Measurements from ENCODE around the gene CSMD2. TPM values are rescaled to one million over a fixed set of nuclear protein-coding genes. Genes with fewer than 3 reads are reported as not detected.

Gene CSMD2
- polyA plus RNA-seq, 1 donor, result 0.36 TPM

DNA sequence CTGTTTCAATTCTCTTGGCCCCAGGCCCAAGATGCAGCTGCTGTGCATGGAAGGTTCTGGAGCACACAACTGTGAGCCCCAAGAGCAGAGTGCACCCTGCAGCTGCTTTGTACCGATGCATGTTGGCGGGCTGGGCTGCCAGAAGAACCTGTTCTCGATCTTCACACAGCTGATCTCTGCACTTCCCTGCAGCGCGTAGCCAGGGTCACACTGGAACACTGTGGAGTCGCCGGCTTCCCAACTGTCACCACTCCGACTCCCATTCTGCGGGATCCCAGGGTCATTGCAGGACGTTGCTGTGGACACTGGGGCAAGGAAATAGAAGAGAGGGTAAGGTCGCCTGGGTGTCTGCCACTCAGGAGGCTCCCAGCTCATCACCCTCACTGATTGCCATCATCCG, 507.2 kb downstream of the CSMD2 start:
- no peaks in the 10 kb centered on the region for H3K36me3 ChIP-seq (ENCODE audit: control insufficient read depth, insufficient read depth, low read length)
- no peaks in the 10 kb centered on the region for H3K4me1 ChIP-seq (ENCODE audit: control insufficient read depth, insufficient read depth, low read length)
- no peaks in the 10 kb centered on the region for H3K9me3 ChIP-seq (ENCODE audit: control insufficient read depth, low read depth, low read length)
- no CpG with 5 or more reads among the region's 12 CpGs for WGBS (ENCODE audit: insufficient coverage, low lambda C conversion rate)
- DNase-seq, result no peak
- no peaks in the 10 kb centered on the region for H3K27me3 ChIP-seq (ENCODE audit: control insufficient read depth, insufficient read depth, low read length)
- H3K27ac ChIP-seq (ENCODE audit: low read length), result no peak overlapping the region
- H3K4me3 ChIP-seq (ENCODE audit: low read length), result no peak overlapping the region

DNA sequence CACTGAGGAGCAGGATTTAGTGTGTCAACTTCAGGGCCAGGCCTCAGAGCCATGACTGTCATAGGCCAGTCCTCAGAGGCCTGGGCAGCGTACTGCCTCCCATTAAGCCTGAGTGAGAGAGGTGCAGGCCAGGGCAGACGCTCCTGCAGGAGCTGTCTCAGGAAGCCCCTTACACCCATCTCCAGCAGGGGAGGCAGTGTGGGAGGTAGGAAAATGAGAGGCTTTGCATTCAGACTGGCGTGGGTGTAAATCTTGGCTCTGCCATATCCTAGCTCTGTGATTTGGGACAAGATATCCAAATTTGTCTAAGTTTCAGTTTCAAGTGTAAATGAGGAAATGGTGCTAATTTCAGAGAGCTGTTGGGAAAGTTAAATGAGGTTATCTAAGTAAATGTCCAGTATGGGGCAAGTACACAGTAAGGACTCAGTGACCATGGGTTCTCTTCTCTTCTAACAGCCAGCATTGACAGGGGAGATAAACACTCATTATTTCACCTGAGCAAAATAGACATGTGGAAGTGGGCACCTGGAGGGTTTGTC, 508.5 kb downstream of the CSMD2 start:
- WGBS (ENCODE audit: insufficient coverage, low lambda C conversion rate), result no CpG with 5 or more reads among the region's 3 CpGs
- no peak for DNase-seq
- H3K27me3 ChIP-seq (ENCODE audit: control insufficient read depth, insufficient read depth, low read length), result no peaks in the 10 kb centered on the region
- no peak overlapping the region for H3K27ac ChIP-seq (ENCODE audit: low read length)
- H3K36me3 ChIP-seq (ENCODE audit: control insufficient read depth, insufficient read depth, low read length), result no peaks in the 10 kb centered on the region
- H3K9me3 ChIP-seq (ENCODE audit: control insufficient read depth, low read depth, low read length), result no peaks in the 10 kb centered on the region
- no peaks in the 10 kb centered on the region for H3K4me1 ChIP-seq (ENCODE audit: control insufficient read depth, insufficient read depth, low read length)
- H3K4me3 ChIP-seq (ENCODE audit: low read length), result no peak overlapping the region

DNA sequence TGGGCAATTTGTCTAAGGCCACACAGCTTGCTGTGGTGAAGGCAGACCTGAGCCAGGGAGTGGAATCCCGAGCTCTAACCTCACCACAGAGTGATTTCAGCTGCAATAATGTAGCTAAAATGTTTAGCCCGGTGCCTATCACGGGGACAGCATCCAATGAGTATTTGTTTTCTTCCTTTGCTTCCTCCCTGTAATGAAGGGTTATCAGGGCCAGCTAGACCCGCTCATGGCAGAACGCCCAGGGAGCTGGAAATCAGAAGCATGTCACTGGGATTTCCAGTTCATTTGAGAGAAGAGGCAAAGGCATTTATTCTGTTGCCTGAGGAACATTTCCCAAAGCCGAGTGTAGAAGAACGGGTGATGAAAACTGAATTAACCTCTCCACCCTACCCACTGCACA, 509.5 kb downstream of the CSMD2 start:
- no CpG with 5 or more reads among the region's 7 CpGs for WGBS (ENCODE audit: insufficient coverage, low lambda C conversion rate)
- DNase-seq, result no peak
- no peaks in the 10 kb centered on the region for H3K9me3 ChIP-seq (ENCODE audit: control insufficient read depth, low read depth, low read length)
- H3K4me3 ChIP-seq (ENCODE audit: low read length), result no peak overlapping the region
- H3K36me3 ChIP-seq (ENCODE audit: control insufficient read depth, insufficient read depth, low read length), result no peaks in the 10 kb centered on the region
- no peaks in the 10 kb centered on the region for H3K4me1 ChIP-seq (ENCODE audit: control insufficient read depth, insufficient read depth, low read length)
- no peaks in the 10 kb centered on the region for H3K27me3 ChIP-seq (ENCODE audit: control insufficient read depth, insufficient read depth, low read length)
- no peak overlapping the region for H3K27ac ChIP-seq (ENCODE audit: low read length)

DNA sequence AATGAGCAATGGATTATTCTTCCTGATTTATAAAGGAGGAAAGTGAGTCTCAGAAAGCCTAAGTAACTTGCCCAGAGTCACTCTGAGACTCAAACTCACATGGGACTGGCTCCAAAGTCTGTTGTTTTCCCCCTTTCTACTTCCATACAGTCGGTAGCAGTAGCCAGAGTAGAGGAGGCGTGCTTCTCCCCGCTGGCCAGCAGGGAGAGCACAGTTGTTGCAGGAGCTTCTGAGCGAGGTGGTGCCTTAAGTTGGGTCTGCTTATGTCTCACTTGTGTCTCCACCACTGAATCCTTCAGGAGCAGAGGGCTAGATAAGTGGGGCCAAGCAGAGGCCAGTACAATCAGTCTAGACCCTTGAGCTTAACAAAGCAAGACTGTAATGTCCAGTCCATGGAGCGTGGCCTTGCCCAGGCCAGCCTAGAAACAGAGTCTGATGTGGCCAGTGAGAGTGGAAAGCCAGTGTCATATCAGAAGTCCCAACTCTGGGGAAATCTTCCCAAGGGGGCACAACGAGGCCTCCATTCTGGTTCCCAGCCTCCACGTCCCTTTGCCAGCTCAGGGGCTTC, 510.7 kb downstream of the CSMD2 start:
- Histone ChIP-seq H3K36me3 (ENCODE audit: control insufficient read depth, insufficient read depth, low read length) (no peaks in the 10 kb centered on the region), H3K4me1 (ENCODE audit: control insufficient read depth, insufficient read depth, low read length) (no peaks in the 10 kb centered on the region), H3K27ac (ENCODE audit: low read length) (no peak overlapping the region), H3K4me3 (ENCODE audit: low read length) (no peak overlapping the region), H3K9me3 (ENCODE audit: control insufficient read depth, low read depth, low read length) (no peaks in the 10 kb centered on the region), H3K27me3 (ENCODE audit: control insufficient read depth, insufficient read depth, low read length) (no peaks in the 10 kb centered on the region)
- no CpG with 5 or more reads among the region's 7 CpGs for WGBS (ENCODE audit: insufficient coverage, low lambda C conversion rate)
- no peak for DNase-seq

DNA sequence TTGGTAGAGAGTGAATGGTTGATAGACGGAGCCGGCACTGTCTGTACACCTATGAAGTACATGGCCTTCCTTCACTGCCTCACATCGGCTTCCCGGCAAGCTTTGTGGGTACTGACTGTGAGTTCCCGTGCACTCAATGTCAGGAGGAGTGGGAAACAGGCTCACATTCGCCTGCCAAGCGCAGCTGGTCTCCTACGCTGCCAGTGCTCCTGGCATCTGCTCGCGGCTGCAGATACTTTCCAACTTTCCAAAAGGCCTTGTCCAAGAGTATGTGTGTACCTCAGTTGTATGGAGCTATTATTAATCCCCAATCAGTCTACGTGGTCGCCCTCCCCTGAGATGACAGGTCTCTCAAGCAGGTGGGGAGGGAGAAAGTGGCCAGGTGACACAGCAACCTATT, 511.8 kb downstream of the CSMD2 start:
- H3K27ac ChIP-seq (ENCODE audit: low read length), result no peak overlapping the region
- H3K36me3 ChIP-seq (ENCODE audit: control insufficient read depth, insufficient read depth, low read length), result no peaks in the 10 kb centered on the region
- WGBS (ENCODE audit: insufficient coverage, low lambda C conversion rate), result no CpG with 5 or more reads among the region's 12 CpGs
- no peaks in the 10 kb centered on the region for H3K27me3 ChIP-seq (ENCODE audit: control insufficient read depth, insufficient read depth, low read length)
- no peaks in the 10 kb centered on the region for H3K9me3 ChIP-seq (ENCODE audit: control insufficient read depth, low read depth, low read length)
- no peak overlapping the region for H3K4me3 ChIP-seq (ENCODE audit: low read length)
- no peak for DNase-seq
- no peaks in the 10 kb centered on the region for H3K4me1 ChIP-seq (ENCODE audit: control insufficient read depth, insufficient read depth, low read length)

DNA sequence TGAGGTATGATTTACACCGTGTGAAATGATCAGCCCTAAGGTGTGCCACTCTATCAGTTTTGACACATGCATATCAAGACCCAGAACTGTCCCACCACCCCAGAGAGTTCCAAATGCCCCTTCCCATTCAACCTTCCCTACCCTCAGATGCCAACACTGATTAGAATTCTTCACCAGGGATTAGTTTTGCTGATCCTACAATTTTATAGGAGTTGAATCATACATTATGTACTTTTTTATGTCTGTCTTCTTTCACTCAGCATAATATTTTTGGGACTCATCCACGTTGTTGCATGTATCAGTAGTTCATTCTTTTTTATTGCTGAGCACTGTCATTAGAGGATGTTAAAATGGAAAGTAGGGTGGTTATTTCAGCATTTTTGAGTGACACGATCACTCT, 514.3 kb downstream of the CSMD2 start:
- no peaks in the 10 kb centered on the region for H3K4me1 ChIP-seq (ENCODE audit: control insufficient read depth, insufficient read depth, low read length)
- 100% methylated on average over 1 of the region's 3 CpGs for WGBS (ENCODE audit: insufficient coverage, low lambda C conversion rate)
- H3K27ac ChIP-seq (ENCODE audit: low read length), result no peak overlapping the region
- DNase-seq, result no peak
- no peaks in the 10 kb centered on the region for H3K9me3 ChIP-seq (ENCODE audit: control insufficient read depth, low read depth, low read length)
- no peaks in the 10 kb centered on the region for H3K27me3 ChIP-seq (ENCODE audit: control insufficient read depth, insufficient read depth, low read length)
- H3K36me3 ChIP-seq (ENCODE audit: control insufficient read depth, insufficient read depth, low read length), result no peaks in the 10 kb centered on the region
- no peak overlapping the region for H3K4me3 ChIP-seq (ENCODE audit: low read length)

DNA sequence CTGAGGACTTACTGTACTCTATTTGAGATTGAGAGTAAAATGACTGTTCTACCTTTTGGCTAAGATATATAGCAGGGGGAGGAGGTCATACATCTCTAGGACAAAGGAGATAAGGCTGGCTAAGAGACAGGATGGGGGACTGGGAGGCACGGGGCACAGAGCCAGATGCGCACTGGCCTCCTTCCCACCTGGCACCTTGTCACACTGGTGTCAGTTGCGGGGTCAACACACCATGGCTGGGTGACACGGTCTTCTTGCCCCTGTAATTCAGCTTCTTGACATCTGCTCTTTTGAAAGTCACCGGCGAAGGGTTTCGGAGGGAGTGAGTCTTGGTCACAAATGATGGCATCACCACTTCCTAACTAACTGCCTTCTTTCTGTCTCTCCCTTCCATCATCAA, 515.3 kb downstream of the CSMD2 start:
- no peak overlapping the region for H3K27ac ChIP-seq (ENCODE audit: low read length)
- no CpG with 5 or more reads among the region's 7 CpGs for WGBS (ENCODE audit: insufficient coverage, low lambda C conversion rate)
- no peaks in the 10 kb centered on the region for H3K27me3 ChIP-seq (ENCODE audit: control insufficient read depth, insufficient read depth, low read length)
- H3K9me3 ChIP-seq (ENCODE audit: control insufficient read depth, low read depth, low read length), result no peaks in the 10 kb centered on the region
- no peak for DNase-seq
- H3K4me3 ChIP-seq (ENCODE audit: low read length), result no peak overlapping the region
- H3K4me1 ChIP-seq (ENCODE audit: control insufficient read depth, insufficient read depth, low read length), result no peaks in the 10 kb centered on the region
- H3K36me3 ChIP-seq (ENCODE audit: control insufficient read depth, insufficient read depth, low read length), result no peaks in the 10 kb centered on the region

DNA sequence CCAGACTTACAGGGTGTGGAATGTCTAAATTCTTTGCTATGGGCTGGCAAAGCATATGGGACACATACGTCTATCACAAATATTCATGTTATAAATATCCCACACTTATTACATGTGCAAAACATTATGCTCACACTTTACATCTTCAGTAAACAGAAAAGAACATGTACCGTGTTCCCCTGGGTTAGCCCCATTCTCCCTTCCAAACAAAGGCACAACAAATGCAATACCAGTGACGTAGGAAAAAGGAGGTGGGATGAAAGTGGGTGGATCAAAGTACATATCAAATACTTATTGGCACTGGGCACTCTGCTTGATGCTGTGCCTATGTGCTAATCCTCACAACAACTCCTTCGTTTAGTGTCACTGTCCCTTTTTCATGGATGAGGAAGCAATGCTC, 521.8 kb downstream of the CSMD2 start:
- no peaks in the 10 kb centered on the region for H3K36me3 ChIP-seq (ENCODE audit: control insufficient read depth, insufficient read depth, low read length)
- no CpG with 5 or more reads among the region's 4 CpGs for WGBS (ENCODE audit: insufficient coverage, low lambda C conversion rate)
- DNase-seq, result no peak
- no peak overlapping the region for H3K4me3 ChIP-seq (ENCODE audit: low read length)
- no peak overlapping the region for H3K27ac ChIP-seq (ENCODE audit: low read length)
- H3K9me3 ChIP-seq (ENCODE audit: control insufficient read depth, low read depth, low read length), result no peaks in the 10 kb centered on the region
- peaks cover 3% of the 10 kb centered on the region for H3K27me3 ChIP-seq (ENCODE audit: control insufficient read depth, insufficient read depth, low read length)
- H3K4me1 ChIP-seq (ENCODE audit: control insufficient read depth, insufficient read depth, low read length), result no peaks in the 10 kb centered on the region

DNA sequence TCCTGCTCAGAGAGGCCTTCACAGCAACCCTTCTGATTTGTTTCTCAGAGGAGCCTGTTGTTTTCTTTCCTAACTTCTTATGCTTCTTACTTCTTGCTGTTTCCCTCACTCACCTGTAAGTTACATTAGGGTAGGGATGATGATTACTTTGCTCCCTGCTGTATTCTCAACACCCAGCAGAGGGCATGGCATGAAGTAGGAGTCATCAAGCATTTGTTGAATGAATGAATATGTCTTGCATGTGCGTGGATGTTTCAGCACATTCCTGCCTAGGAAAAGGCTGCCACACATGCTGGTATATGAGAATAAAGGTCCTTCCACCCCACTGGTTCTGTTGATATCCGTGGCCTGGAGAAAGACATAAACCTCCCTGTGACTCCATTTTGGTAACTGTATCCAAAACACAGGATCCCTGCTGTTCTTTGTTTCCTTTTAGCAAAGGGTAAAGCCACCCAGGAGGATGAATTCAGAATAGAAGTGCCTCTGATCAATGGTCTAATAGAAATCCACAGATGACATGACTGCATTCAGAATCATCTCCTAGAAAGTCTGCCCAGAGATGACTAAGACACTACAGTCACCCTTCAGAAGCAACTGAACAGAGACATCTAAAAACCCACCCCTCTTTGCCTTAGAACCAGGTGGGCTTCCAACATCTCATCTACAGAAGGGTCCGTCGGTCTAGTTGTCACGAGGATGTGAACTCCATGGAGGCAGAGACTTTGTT, 523.8 kb downstream of the CSMD2 start:
- Histone ChIP-seq H3K36me3 (ENCODE audit: control insufficient read depth, insufficient read depth, low read length) (no peaks in the 10 kb centered on the region), H3K4me1 (ENCODE audit: control insufficient read depth, insufficient read depth, low read length) (no peaks in the 10 kb centered on the region), H3K27me3 (ENCODE audit: control insufficient read depth, insufficient read depth, low read length) (peaks cover 3% of the 10 kb centered on the region), H3K4me3 (ENCODE audit: low read length) (no peak overlapping the region), H3K27ac (ENCODE audit: low read length) (no peak overlapping the region), H3K9me3 (ENCODE audit: control insufficient read depth, low read depth, low read length) (no peaks in the 10 kb centered on the region)
- DNase-seq, result no peak
- WGBS (ENCODE audit: insufficient coverage, low lambda C conversion rate), result no CpG with 5 or more reads among the region's 5 CpGs

DNA sequence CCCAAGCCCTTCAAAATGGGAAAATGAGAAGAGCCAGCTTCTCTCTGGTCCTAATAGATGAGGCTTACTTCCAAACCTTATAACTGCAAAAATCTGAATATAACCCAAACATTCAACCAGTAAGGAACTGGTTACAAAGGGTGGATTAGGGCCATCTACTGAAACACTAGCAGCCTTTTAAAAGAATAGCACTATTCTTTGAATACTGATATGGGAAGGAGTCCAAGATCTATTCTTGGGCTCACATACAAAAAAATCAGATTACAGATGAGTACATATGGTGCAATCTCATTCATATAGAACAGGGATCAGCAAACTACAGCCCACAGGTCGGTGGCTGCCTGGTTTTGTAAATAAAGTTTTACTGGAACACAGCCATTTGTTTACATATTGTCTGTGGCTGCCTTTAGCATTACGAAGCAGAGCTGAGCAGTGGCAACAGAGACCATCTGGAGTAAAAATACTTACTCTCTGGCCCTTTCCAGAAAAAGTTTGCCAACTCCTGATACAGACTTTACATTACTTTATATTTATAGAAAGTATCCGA, 524.8 kb downstream of the CSMD2 start:
- Histone ChIP-seq H3K9me3 (ENCODE audit: control insufficient read depth, low read depth, low read length) (no peaks in the 10 kb centered on the region), H3K4me1 (ENCODE audit: control insufficient read depth, insufficient read depth, low read length) (no peaks in the 10 kb centered on the region), H3K27me3 (ENCODE audit: control insufficient read depth, insufficient read depth, low read length) (peaks cover 3% of the 10 kb centered on the region), H3K36me3 (ENCODE audit: control insufficient read depth, insufficient read depth, low read length) (no peaks in the 10 kb centered on the region), H3K27ac (ENCODE audit: low read length) (no peak overlapping the region), H3K4me3 (ENCODE audit: low read length) (no peak overlapping the region)
- DNase-seq, result no peak
- 0% methylated on average over 1 of the region's 3 CpGs for WGBS (ENCODE audit: insufficient coverage, low lambda C conversion rate)
